ENCODE data around the gene KRTCAP3. TPM values are rescaled to one million over a fixed set of nuclear protein-coding genes. Genes with fewer than 3 reads are reported as not detected.

KRTCAP3 gene
- total and polyA plus RNA-seq, 9 of the 15 experiments (the other 6 are each of a cell fraction or from before 2014, with no cell fraction given), result 0.24 to 1.4 (median 0.73) TPM

- peak; percentile 4; the same call in 1 of the 2 replicates for TF ChIP-seq TCF3 (CRISPR knock-in tag; IDR thresholded peaks at IDR 0.05)
- no peak for TF ChIP-seq CREBBP (IDR thresholded peaks at IDR 0.05; ENCODE audit: low read depth, low read length)
- peak; percentile 43 to 61; a peak in 3 of 4 replicates for TF ChIP-seq SIN3A (IDR thresholded peaks at IDR 0.05; ENCODE audit: borderline replicate concordance in 2 of 2, control insufficient read depth in 1 of 2, low read depth in 2 of 2, low read length in 2 of 2)
- peak; percentile 80 for TF ChIP-seq SIN3B (IDR thresholded peaks at IDR 0.05; ENCODE audit: low read depth)
- TF ChIP-seq ZNF224 (CRISPR knock-in tag; IDR thresholded peaks at IDR 0.05), result 0 out of 2 replicates have a peak, but pooled peaks have one; percentile 49
- no peak for TF ChIP-seq ZNF77 (CRISPR knock-in tag; IDR thresholded peaks at IDR 0.05)
- TF ChIP-seq SMARCE1 (IDR thresholded peaks at IDR 0.05), result no peak
- no peak for TF ChIP-seq USF1 (CRISPR knock-in tag; IDR thresholded peaks at IDR 0.05)
- TF ChIP-seq ZHX1 (conservative IDR thresholded peaks at IDR 0.05; ENCODE audit: low read length), result no peak
- TF ChIP-seq HMGN3 (IDR thresholded peaks at IDR 0.05; ENCODE audit: borderline replicate concordance, extremely low read depth, insufficient read length, low read depth, low read length), result peak; percentile 49
- peak; percentile 36; the same call in 1 of the 2 replicates for TF ChIP-seq SPI1 (IDR thresholded peaks at IDR 0.05; ENCODE audit: borderline replicate concordance, low read depth, low read length)
- peak; percentile 96 for TF ChIP-seq RBBP5 (IDR thresholded peaks at IDR 0.05; ENCODE audit: borderline replicate concordance, insufficient read depth, low read length, poor library complexity, severe bottlenecking)
- TF ChIP-seq KLF6 (CRISPR knock-in tag; IDR thresholded peaks at IDR 0.05; ENCODE audit: borderline replicate concordance), result peak; percentile 45; the same call in 1 of the 2 replicates
- no peak for TF ChIP-seq ZBTB12 (CRISPR knock-in tag; IDR thresholded peaks at IDR 0.05)
- peak in 1 of 2 experiments; percentile 73; a peak in 2 of 4 replicates for TF ChIP-seq MNT (conservative IDR thresholded peaks at IDR 0.05)
- no peak for TF ChIP-seq NFXL1 (CRISPR knock-in tag; IDR thresholded peaks at IDR 0.05)
- TF ChIP-seq SMARCA5 (IDR thresholded peaks at IDR 0.05), result no peak
- no peak for TF ChIP-seq SMARCB1 (IDR thresholded peaks at IDR 0.05; ENCODE audit: insufficient read length, low read depth)
- peak; percentile 85; the same call in 1 of the 2 replicates for TF ChIP-seq GTF2F1 (IDR thresholded peaks at IDR 0.05; ENCODE audit: low read depth, low read length)
- no peak for TF ChIP-seq ZNF785 (CRISPR knock-in tag; IDR thresholded peaks at IDR 0.05)
- peak; percentile 63; the same call in 1 of the 2 replicates for TF ChIP-seq DMBX1 (CRISPR knock-in tag; IDR thresholded peaks at IDR 0.05; ENCODE audit: borderline replicate concordance)
- TF ChIP-seq LEF1 (IDR thresholded peaks at IDR 0.05), result no peak
These were observed 32.7 kb upstream of the KRTCAP3 start, which contains the start of gene PPM1G (continued) for GRCh38 chr2:27409321-27410073.
